ENCODE data around the gene NEGR1. TPM values are rescaled to one million over a fixed set of nuclear protein-coding genes. Genes with fewer than 3 reads are reported as not detected.

The NEGR1 gene
- total and polyA plus RNA-seq, 4 donors: 0.08 to 0.14 (median 0.12) TPM; not detected in 1

- TF ChIP-seq, protein P1, sequence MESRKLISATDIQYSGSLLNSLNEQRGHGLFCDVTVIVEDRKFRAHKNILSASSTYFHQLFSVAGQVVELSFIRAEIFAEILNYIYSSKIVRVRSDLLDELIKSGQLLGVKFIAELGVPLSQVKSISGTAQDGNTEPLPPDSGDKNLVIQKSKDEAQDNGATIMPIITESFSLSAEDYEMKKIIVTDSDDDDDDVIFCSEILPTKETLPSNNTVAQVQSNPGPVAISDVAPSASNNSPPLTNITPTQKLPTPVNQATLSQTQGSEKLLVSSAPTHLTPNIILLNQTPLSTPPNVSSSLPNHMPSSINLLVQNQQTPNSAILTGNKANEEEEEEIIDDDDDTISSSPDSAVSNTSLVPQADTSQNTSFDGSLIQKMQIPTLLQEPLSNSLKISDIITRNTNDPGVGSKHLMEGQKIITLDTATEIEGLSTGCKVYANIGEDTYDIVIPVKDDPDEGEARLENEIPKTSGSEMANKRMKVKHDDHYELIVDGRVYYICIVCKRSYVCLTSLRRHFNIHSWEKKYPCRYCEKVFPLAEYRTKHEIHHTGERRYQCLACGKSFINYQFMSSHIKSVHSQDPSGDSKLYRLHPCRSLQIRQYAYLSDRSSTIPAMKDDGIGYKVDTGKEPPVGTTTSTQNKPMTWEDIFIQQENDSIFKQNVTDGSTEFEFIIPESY (IDR thresholded peaks at IDR 0.05): no peak
- TF ChIP-seq JUND (IDR thresholded peaks at IDR 0.05) (no peak), REST (IDR thresholded peaks at IDR 0.05) (no peak)
- TF ChIP-seq, protein P2, sequence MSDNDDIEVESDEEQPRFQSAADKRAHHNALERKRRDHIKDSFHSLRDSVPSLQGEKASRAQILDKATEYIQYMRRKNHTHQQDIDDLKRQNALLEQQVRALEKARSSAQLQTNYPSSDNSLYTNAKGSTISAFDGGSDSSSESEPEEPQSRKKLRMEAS (IDR thresholded peaks at IDR 0.05): no peak
These were observed 628.4 kb downstream of the NEGR1 start (continued) for GRCh38 chr1:71653952-71654351.

GRCh38 chr1:71651214-71651613, 631.1 kb downstream of the NEGR1 start:
- 67% methylated on average over 1 of the region's 1 CpG for WGBS
- no peaks in the 10 kb centered on the region for H3K4me1 ChIP-seq (ENCODE audit: control insufficient read depth in 4 of 4, insufficient read depth in 4 of 4, low read length in 3 of 4)
- DNase-seq (ENCODE audit: low spot score): no peak
- no peaks in the 10 kb centered on the region for H3K9me3 ChIP-seq (ENCODE audit: control insufficient read depth in 4 of 4, low read length in 3 of 4)
- no peak overlapping the region for H3K9ac ChIP-seq (ENCODE audit: low read depth in 1 of 2, low read length in 2 of 2)
- no peaks in the 10 kb centered on the region for H3K36me3 ChIP-seq (ENCODE audit: control insufficient read depth in 4 of 4, insufficient read depth in 3 of 4, low read depth in 1 of 4, low read length in 3 of 4)
- TF ChIP-seq, protein P1 (IDR thresholded peaks at IDR 0.05): no peak
- no peaks in the 10 kb centered on the region for H3K27me3 ChIP-seq (ENCODE audit: control insufficient read depth in 4 of 4, insufficient read depth in 4 of 4, low read length in 3 of 4)
- H3K4me3 ChIP-seq (ENCODE audit: low read depth in 1 of 3, low read length in 3 of 3): no peak overlapping the region
- H3K27ac ChIP-seq (ENCODE audit: low read depth in 1 of 2, low read length in 2 of 2): no peak overlapping the region

DNA sequence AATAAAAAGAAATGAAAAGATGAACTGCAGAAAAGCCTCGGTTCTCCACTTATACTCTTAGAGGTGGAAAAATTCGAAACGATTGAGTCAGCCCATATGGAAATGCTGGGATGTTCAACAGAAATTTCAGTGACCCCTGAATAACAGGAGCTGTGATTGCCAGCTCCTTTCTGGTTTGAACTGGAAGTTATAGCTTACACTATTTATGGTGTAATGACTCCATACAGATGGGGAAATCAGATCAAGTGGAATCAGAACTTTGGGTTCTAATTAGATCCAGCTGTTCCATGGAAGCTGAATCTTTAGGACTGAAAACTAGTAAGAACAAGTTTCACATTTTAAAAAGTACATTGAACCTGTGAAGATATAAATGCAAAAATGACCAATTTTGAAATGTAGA, 632.2 kb downstream of the NEGR1 start:
- DNase-seq (ENCODE audit: low spot score): no peak
- H3K27me3 ChIP-seq (ENCODE audit: control insufficient read depth in 4 of 4, insufficient read depth in 4 of 4, low read length in 3 of 4): no peaks in the 10 kb centered on the region
- no peaks in the 10 kb centered on the region for H3K36me3 ChIP-seq (ENCODE audit: control insufficient read depth in 4 of 4, insufficient read depth in 3 of 4, low read depth in 1 of 4, low read length in 3 of 4)
- H3K27ac ChIP-seq (ENCODE audit: low read depth in 1 of 2, low read length in 2 of 2): no peak overlapping the region
- H3K4me3 ChIP-seq (ENCODE audit: low read depth in 1 of 3, low read length in 3 of 3): no peak overlapping the region
- H3K4me1 ChIP-seq (ENCODE audit: control insufficient read depth in 4 of 4, insufficient read depth in 4 of 4, low read length in 3 of 4): no peaks in the 10 kb centered on the region
- H3K9ac ChIP-seq (ENCODE audit: low read depth in 1 of 2, low read length in 2 of 2): no peak overlapping the region
- WGBS: 76% methylated on average over 3 of the region's 3 CpGs
- no peaks in the 10 kb centered on the region for H3K9me3 ChIP-seq (ENCODE audit: control insufficient read depth in 4 of 4, low read length in 3 of 4)
- TF ChIP-seq TAF1 (conservative IDR thresholded peaks at IDR 0.05) (no peak), RXRA (IDR thresholded peaks at IDR 0.05) (no peak), FOXA1 (IDR thresholded peaks at IDR 0.05) (no peak), SP1 (IDR thresholded peaks at IDR 0.05) (no peak), NR2F2 (IDR thresholded peaks at IDR 0.05) (no peak), EGR1 (IDR thresholded peaks at IDR 0.05; ENCODE audit: low read depth in 2 of 2) (no peak), HNF4G (IDR thresholded peaks at IDR 0.05) (no peak), REST (IDR thresholded peaks at IDR 0.05) (no peak), GABPA (IDR thresholded peaks at IDR 0.05 in 1 of 2, conservative IDR thresholded peaks at IDR 0.05 in 1 of 2) (no peak), RAD21 (IDR thresholded peaks at IDR 0.05) (no peak), JUND (IDR thresholded peaks at IDR 0.05) (no peak)
- TF ChIP-seq, protein P2 (IDR thresholded peaks at IDR 0.05): no peak
- TF ChIP-seq, protein P3, sequence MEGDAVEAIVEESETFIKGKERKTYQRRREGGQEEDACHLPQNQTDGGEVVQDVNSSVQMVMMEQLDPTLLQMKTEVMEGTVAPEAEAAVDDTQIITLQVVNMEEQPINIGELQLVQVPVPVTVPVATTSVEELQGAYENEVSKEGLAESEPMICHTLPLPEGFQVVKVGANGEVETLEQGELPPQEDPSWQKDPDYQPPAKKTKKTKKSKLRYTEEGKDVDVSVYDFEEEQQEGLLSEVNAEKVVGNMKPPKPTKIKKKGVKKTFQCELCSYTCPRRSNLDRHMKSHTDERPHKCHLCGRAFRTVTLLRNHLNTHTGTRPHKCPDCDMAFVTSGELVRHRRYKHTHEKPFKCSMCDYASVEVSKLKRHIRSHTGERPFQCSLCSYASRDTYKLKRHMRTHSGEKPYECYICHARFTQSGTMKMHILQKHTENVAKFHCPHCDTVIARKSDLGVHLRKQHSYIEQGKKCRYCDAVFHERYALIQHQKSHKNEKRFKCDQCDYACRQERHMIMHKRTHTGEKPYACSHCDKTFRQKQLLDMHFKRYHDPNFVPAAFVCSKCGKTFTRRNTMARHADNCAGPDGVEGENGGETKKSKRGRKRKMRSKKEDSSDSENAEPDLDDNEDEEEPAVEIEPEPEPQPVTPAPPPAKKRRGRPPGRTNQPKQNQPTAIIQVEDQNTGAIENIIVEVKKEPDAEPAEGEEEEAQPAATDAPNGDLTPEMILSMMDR (IDR thresholded peaks at IDR 0.05; ENCODE audit: low read depth, low read length, missing input control): no peak
